PC-3 (cell line): ENCODE data around the gene KCTD16. TPM values are rescaled to one million over a fixed set of nuclear protein-coding genes. Genes with fewer than 3 reads are reported as not detected.

Experiments
- ATAC-seq: fragments of 200-7000 bp; cut with Tn5 transposase; 2 replicates; pipeline ENCODE4 v1.9.1; 2020; ENCODE audit warnings: mild to moderate bottlenecking, moderate library complexity
- BruUV-seq: library from RNA; stranded (reverse); fragments of 400-500 nt; replicated peaks from 2 replicates; lab custom pipeline; 2021; lab: Mats Ljungman, UMichigan
- CTCF ChIA-PET: fragments of 300-600 bp; sonication (Branson Sonifier 250); formaldehyde crosslinking; loops from one replicate; lab custom pipeline; 2022; ENCODE audit warnings: antibody characterized with exemption; lab: Charles Lee
- POLR2A ChIA-PET: fragments of 300-600 bp; sonication (Branson Sonifier 250); formaldehyde crosslinking; loops from one replicate; lab custom pipeline; 2022; ENCODE audit warnings: antibody characterized with exemption; ENCODE audit not compliant: unreplicated experiment; lab: Charles Lee
- DNase-seq: peaks from one replicate; pipeline ENCODE4 v3.0.0-alpha.2; 2015
- H2AFZ ChIP-seq: fragments of 300-600 bp; sonication (generic); 2 replicates; pipeline ENCODE4 v1.6.0; 2016; ENCODE audit warnings: antibody characterized with exemption, low read length
- H3F3A ChIP-seq: fragments of 300-600 bp; sonication (generic); one replicate; pipeline ENCODE4 v1.6.0; 2017; ENCODE audit warnings: antibody characterized with exemption, low read length, control low read depth, mild to moderate bottlenecking; ENCODE audit not compliant: unreplicated experiment
- H3K27ac ChIP-seq: fragments of 300-600 bp; sonication (generic); 2 replicates; pipeline ENCODE4 v1.5.1; 2016; ENCODE audit warnings: mild to moderate bottlenecking, low read length
- H3K27me3 ChIP-seq: fragments of 300-600 bp; sonication (generic); 2 replicates; pipeline ENCODE4 v1.6.1; 2016; ENCODE audit warnings: low read length, mixed read lengths
- H3K36me3 ChIP-seq: fragments of 300-600 bp; sonication (generic); 2 replicates; pipeline ENCODE4 v1.6.1; 2016; ENCODE audit warnings: low read depth, mixed run types, low read length, mixed read lengths
- H3K4me1 ChIP-seq: fragments of 300-600 bp; sonication (generic); 2 replicates; pipeline ENCODE4 v1.5.1; 2016; ENCODE audit warnings: low read length; ENCODE audit not compliant: insufficient read depth
- H3K4me2 ChIP-seq: fragments of 300-600 bp; sonication (generic); 2 replicates; pipeline ENCODE4 v1.6.0; 2016; ENCODE audit warnings: low read length
- H3K4me3 ChIP-seq: fragments of 300-600 bp; sonication (generic); 2 replicates; pipeline ENCODE4 v1.5.1; 2016; ENCODE audit warnings: mild to moderate bottlenecking, low read length, mixed read lengths
- H3K79me2 ChIP-seq: fragments of 300-600 bp; sonication (generic); 2 replicates; pipeline ENCODE4 v1.6.1; 2017; ENCODE audit warnings: low read length, mixed read lengths
- H3K9ac ChIP-seq: fragments of 300-600 bp; sonication (generic); 2 replicates; pipeline ENCODE4 v1.6.0; 2016; ENCODE audit warnings: mild to moderate bottlenecking, low read length
- H3K9me2 ChIP-seq: fragments of 300-600 bp; sonication (generic); replicated peaks from 2 replicates; pipeline ENCODE4 v1.6.1; 2016; ENCODE audit warnings: mixed run types, low read length, mixed read lengths
- H3K9me3 ChIP-seq: fragments of 300-600 bp; sonication (generic); 2 replicates; pipeline ENCODE4 v1.6.1; 2016; ENCODE audit warnings: low read length, mixed read lengths
- H4K20me1 ChIP-seq: fragments of 300-600 bp; sonication (generic); 2 replicates; pipeline ENCODE4 v1.6.1; 2016; ENCODE audit warnings: low read length, mixed read lengths
- CTCF ChIP-seq: fragments of 300-600 bp; sonication (generic); conservative IDR thresholded peaks from 2 replicates; pipeline ENCODE4 v1.5.1; 2017; ENCODE audit warnings: antibody characterized with exemption, low read depth, mild to moderate bottlenecking, low read length
- EZH2 ChIP-seq: fragments of 300-600 bp; sonication (generic); IDR thresholded peaks from one replicate; pipeline ENCODE4 v1.6.1; 2017; ENCODE audit warnings: antibody characterized with exemption, mild to moderate bottlenecking, low read length; ENCODE audit not compliant: unreplicated experiment
- EZH2phosphoT487 ChIP-seq: fragments of 300-600 bp; sonication (generic); IDR thresholded peaks from 2 replicates; pipeline ENCODE4 v1.6.1; 2018; ENCODE audit warnings: mild to moderate bottlenecking, antibody characterized with exemption, low read length, borderline replicate concordance
- intact Hi-C: fragments of 100-400 bp; cut with micrococcal nuclease; formaldehyde crosslinking; loops from 2 replicates; pipeline ENCODE4 v1.9.0; 2023
- total RNA-seq: library from RNA; depleted of rRNA; stranded (reverse); fragments of >200 nt; gene quantifications from 2 replicates; pipeline ENCODE4 v1.2.3, GENCODE V29; 2014

Gene KCTD16
- total RNA-seq, 1 experiment from 2014 or later = not detected

GRCh38 chr5:144469106-144469505 is 298.4 kb downstream of the KCTD16 start:
- ATAC-seq (no peak), DNase-seq (no peak)
- intact Hi-C loops = no loop called here
- Histone ChIP-seq H3F3A (no peaks in the 10 kb centered on the region), H3K79me2 (no peaks in the 10 kb centered on the region), H3K4me2 (no peak overlapping the region), H3K27me3 (no peaks in the 10 kb centered on the region), H4K20me1 (no peaks in the 10 kb centered on the region), H3K36me3 (no peaks in the 10 kb centered on the region), H3K9ac (no peak overlapping the region), H3K4me3 (no peak overlapping the region), H3K9me3 (no peaks in the 10 kb centered on the region), H3K9me2 (no peaks in the 10 kb centered on the region), H2AFZ (no peak overlapping the region), H3K4me1 (no peaks in the 10 kb centered on the region), H3K27ac (no peak overlapping the region)
- TF ChIP-seq EZH2 = no peak
- TF ChIP-seq CTCF = no peak
- no peak for TF ChIP-seq EZH2phosphoT487
- no TSS peak for BruUV-seq
- ChIA-PET POLR2A (no interaction called here), CTCF (no interaction called here)

GRCh38 chr5:144472221-144472620 is 301.5 kb downstream of the KCTD16 start:
- TF ChIP-seq EZH2 = no peak
- TF ChIP-seq EZH2phosphoT487 = no peak
- no peak for TF ChIP-seq CTCF
- no peak overlapping the region for H3K4me3 ChIP-seq
- H3K79me2 ChIP-seq = no peaks in the 10 kb centered on the region
- no peaks in the 10 kb centered on the region for H4K20me1 ChIP-seq
- H3K9me3 ChIP-seq = no peaks in the 10 kb centered on the region
- no peaks in the 10 kb centered on the region for H3K36me3 ChIP-seq
- no peaks in the 10 kb centered on the region for H3K4me1 ChIP-seq
- no peak overlapping the region for H2AFZ ChIP-seq
- H3K27ac ChIP-seq = no peak overlapping the region
- no peaks in the 10 kb centered on the region for H3K9me2 ChIP-seq
- DNase-seq (no peak), ATAC-seq (no peak)
- no peak overlapping the region for H3K4me2 ChIP-seq
- ChIA-PET CTCF (no interaction called here), POLR2A (no interaction called here)
- intact Hi-C loops = no loop called here
- H3F3A ChIP-seq = no peaks in the 10 kb centered on the region
- no TSS peak for BruUV-seq
- no peaks in the 10 kb centered on the region for H3K27me3 ChIP-seq
- no peak overlapping the region for H3K9ac ChIP-seq

GRCh38 chr5:144473650-144474049 is 303.0 kb downstream of the KCTD16 start:
- H2AFZ ChIP-seq = no peak overlapping the region
- H3K4me2 ChIP-seq = no peak overlapping the region
- no peaks in the 10 kb centered on the region for H3K36me3 ChIP-seq
- no peak overlapping the region for H3K9ac ChIP-seq
- ATAC-seq (no peak), DNase-seq (no peak)
- TF ChIP-seq CTCF = no peak
- no peak for TF ChIP-seq EZH2phosphoT487
- no peak for TF ChIP-seq EZH2
- H3K27ac ChIP-seq = no peak overlapping the region
- no peaks in the 10 kb centered on the region for H3K9me2 ChIP-seq
- ChIA-PET POLR2A (no interaction called here), CTCF (no interaction called here)
- BruUV-seq = no TSS peak
- no peaks in the 10 kb centered on the region for H3K4me1 ChIP-seq
- no peaks in the 10 kb centered on the region for H3K9me3 ChIP-seq
- no peaks in the 10 kb centered on the region for H3K27me3 ChIP-seq
- intact Hi-C loops = no loop called here
- no peaks in the 10 kb centered on the region for H3K79me2 ChIP-seq
- H4K20me1 ChIP-seq = no peaks in the 10 kb centered on the region
- H3K4me3 ChIP-seq = no peak overlapping the region
- H3F3A ChIP-seq = no peaks in the 10 kb centered on the region
